ENCODE measurements around the gene LRIG2. TPM values are rescaled to one million over a fixed set of nuclear protein-coding genes. Genes with fewer than 3 reads are reported as not detected.
"Not testable (repeated sequence)": the region's sequence is repeated elsewhere in the genome, so short reads cannot be mapped to it uniquely, and the experiment has no call there.

The LRIG2 gene
- total RNA-seq, 1 donor: 17.4 TPM

DNA sequence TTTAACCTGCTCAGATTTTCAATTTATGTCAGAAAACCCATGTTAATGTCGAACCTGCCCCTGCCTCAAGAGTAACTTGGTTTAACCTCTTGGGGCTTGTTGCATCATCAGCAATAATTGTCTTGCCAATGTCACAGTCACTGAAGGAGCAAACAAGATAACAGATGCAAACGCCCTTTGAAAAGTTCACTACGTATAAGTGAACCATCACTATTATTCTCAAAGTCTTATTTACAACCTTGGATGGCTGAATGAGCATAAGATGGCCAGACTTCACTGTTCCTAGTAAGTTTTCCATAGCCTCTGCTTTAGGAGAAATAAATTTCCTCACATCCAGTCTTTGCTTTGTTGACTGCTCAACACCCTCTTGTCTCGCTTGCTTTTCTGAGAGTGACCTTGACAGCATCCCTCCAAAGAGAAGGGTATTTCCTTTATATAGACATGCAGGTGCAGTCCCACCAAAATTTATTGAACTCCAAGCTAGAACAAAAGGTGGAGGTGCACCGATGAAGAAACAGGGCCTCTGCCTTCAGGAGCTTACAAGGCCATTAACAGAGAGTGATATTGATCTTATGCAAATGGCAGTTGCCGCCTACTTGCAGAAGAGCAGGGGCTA is 749 bp upstream of the LRIG2 start:
- Histone ChIP-seq H3K27ac (ENCODE audit: low read depth, low read length) (peak overlapping the region; percentile 93), H3K4me2 (ENCODE audit: insufficient read depth, low read length) (peak overlapping the region; percentile 85), H2AFZ (ENCODE audit: low read length) (peak overlapping the region; percentile 100), H4K20me1 (ENCODE audit: insufficient read depth, low read length) (peaks cover 31% of the 10 kb centered on the region), H3K4me3 (ENCODE audit: insufficient read depth, low read length) (peak overlapping the region; percentile 99), H3K9me3 (ENCODE audit: low read depth, low read length) (no peaks in the 10 kb centered on the region), H3K27me3 (ENCODE audit: insufficient read depth, low read length) (no peaks in the 10 kb centered on the region), H3K4me1 (ENCODE audit: insufficient read depth, low read length) (peaks cover 12% of the 10 kb centered on the region), H3K79me2 (ENCODE audit: insufficient read depth, low read length) (peaks cover 42% of the 10 kb centered on the region), H3K36me3 (ENCODE audit: insufficient read depth, low read length) (no peaks in the 10 kb centered on the region)
- no peak for TF ChIP-seq CTCF (IDR thresholded peaks at IDR 0.05; ENCODE audit: extremely low read depth, low read depth, low read length)
- no peak for DNase-seq (ENCODE audit: insufficient read length, low spot score, missing footprints)

DNA sequence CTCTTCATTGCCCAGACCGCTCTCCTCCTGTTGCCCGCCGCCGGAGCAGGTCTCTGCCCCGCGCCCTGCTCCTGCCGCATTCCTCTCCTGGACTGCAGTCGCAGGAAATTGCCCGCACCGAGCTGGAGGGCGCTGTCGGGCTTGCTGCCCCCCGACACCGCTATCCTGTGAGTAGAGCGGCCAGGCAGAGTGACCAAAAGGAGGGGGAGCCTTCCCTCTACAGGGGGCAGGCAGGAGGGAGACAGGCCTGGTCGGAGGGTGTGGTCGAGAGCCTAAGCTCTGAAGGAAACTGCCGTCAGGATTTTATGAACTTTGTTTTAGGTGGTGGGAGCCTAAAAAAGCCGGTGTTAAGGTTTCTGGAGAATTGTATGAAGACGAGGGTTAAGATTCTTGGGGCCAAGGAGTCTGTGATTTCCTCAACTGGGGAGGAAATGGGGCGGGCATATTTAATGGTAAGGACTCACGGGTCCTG is 517 bp downstream of the LRIG2 start:
- Histone ChIP-seq H3K79me2 (ENCODE audit: insufficient read depth, low read length) (peaks cover 51% of the 10 kb centered on the region), H3K36me3 (ENCODE audit: insufficient read depth, low read length) (no peaks in the 10 kb centered on the region)

DNA sequence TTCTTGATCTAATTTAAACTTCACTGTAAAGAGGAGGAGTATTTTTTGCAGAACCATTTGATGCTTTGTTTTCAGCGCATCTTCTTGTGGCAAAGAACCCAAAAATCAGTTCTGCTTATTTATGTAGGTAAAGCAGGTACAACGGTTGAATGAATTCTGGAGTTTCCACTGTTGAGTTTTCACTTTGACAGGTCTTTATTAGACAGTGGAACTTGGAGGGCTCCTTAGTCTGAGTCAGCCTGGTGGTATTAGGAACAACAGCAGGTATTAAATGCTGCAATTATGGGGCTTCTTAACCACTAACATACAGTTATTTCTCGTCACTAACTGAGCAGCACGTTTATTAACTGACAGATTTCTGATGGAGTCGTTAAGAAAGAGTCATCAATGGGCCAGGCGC is 1.2 kb downstream of the LRIG2 start:
- peak overlapping the region; percentile 85 for H3K4me2 ChIP-seq (ENCODE audit: insufficient read depth, low read length)
- no peaks in the 10 kb centered on the region for H3K36me3 ChIP-seq (ENCODE audit: insufficient read depth, low read length)
- H3K9me3 ChIP-seq (ENCODE audit: low read depth, low read length): no peaks in the 10 kb centered on the region
- H3K27ac ChIP-seq (ENCODE audit: low read depth, low read length): peak overlapping the region; percentile 93
- peaks cover 59% of the 10 kb centered on the region for H3K79me2 ChIP-seq (ENCODE audit: insufficient read depth, low read length)
- no peak overlapping the region for H2AFZ ChIP-seq (ENCODE audit: low read length)
- no peak for TF ChIP-seq CTCF (IDR thresholded peaks at IDR 0.05; ENCODE audit: extremely low read depth, low read depth, low read length)
- peak overlapping the region; percentile 99 for H3K4me3 ChIP-seq (ENCODE audit: insufficient read depth, low read length)
- peaks cover 36% of the 10 kb centered on the region for H4K20me1 ChIP-seq (ENCODE audit: insufficient read depth, low read length)
- H3K27me3 ChIP-seq (ENCODE audit: insufficient read depth, low read length): no peaks in the 10 kb centered on the region
- no peak for DNase-seq (ENCODE audit: insufficient read length, low spot score, missing footprints)
- peaks cover 12% of the 10 kb centered on the region for H3K4me1 ChIP-seq (ENCODE audit: insufficient read depth, low read length)

More for the DNA sequence above, 517 bp downstream of the LRIG2 start:
- Histone ChIP-seq H3K4me3 (ENCODE audit: insufficient read depth, low read length) (peak overlapping the region; percentile 99), H3K27ac (ENCODE audit: low read depth, low read length) (peak overlapping the region; percentile 93), H4K20me1 (ENCODE audit: insufficient read depth, low read length) (peaks cover 34% of the 10 kb centered on the region), H3K4me1 (ENCODE audit: insufficient read depth, low read length) (peaks cover 12% of the 10 kb centered on the region), H2AFZ (ENCODE audit: low read length) (peak overlapping the region; percentile 100), H3K9me3 (ENCODE audit: low read depth, low read length) (no peaks in the 10 kb centered on the region), H3K27me3 (ENCODE audit: insufficient read depth, low read length) (no peaks in the 10 kb centered on the region), H3K4me2 (ENCODE audit: insufficient read depth, low read length) (peak overlapping the region; percentile 85)
- TF ChIP-seq CTCF (IDR thresholded peaks at IDR 0.05; ENCODE audit: extremely low read depth, low read depth, low read length): peak; percentile 41
- DNase-seq (ENCODE audit: insufficient read length, low spot score, missing footprints): peak; percentile 79

GRCh38 chr1:113077978-113078377 is 5.0 kb downstream of the LRIG2 start:
- H3K27me3 ChIP-seq (ENCODE audit: insufficient read depth, low read length); H3K4me3 ChIP-seq (ENCODE audit: insufficient read depth, low read length); H3K4me1 ChIP-seq (ENCODE audit: insufficient read depth, low read length); H2AFZ ChIP-seq (ENCODE audit: low read length); DNase-seq (ENCODE audit: insufficient read length, low spot score, missing footprints); H3K27ac ChIP-seq (ENCODE audit: low read depth, low read length); H3K9me3 ChIP-seq (ENCODE audit: low read depth, low read length); H3K36me3 ChIP-seq (ENCODE audit: insufficient read depth, low read length); H3K4me2 ChIP-seq (ENCODE audit: insufficient read depth, low read length): not testable (repeated sequence)
- peaks cover 39% of the 10 kb centered on the region for H4K20me1 ChIP-seq (ENCODE audit: insufficient read depth, low read length)
- H3K79me2 ChIP-seq (ENCODE audit: insufficient read depth, low read length): peaks cover 89% of the 10 kb centered on the region
